Cardiac muscle cell (in vitro differentiated cells and primary cell): ENCODE data around the gene ANKRD12. TPM values are rescaled to one million over a fixed set of nuclear protein-coding genes. Genes with fewer than 3 reads are reported as not detected.

Experiments
- DNase-seq, 2 donors: peaks; one replicate each; pipeline versions ENCODE4 v3.0.0 to v3.0.0-alpha.2; 2010 to 2017; ENCODE audit warnings: low read depth in 1 of 2, low spot score in 1 of 2
- H3K27ac ChIP-seq: fragments of 200-600 bp; sonication (generic); 2 replicates; pipeline ENCODE4 v1.5.1; 2016
- H3K27me3 ChIP-seq: fragments of 200-600 bp; sonication (generic); 2 replicates; pipeline ENCODE4 v1.6.0; 2016; ENCODE audit warnings: control low read depth
- H3K36me3 ChIP-seq: fragments of 200-600 bp; sonication (generic); 2 replicates; pipeline ENCODE4 v1.5.1; 2016; ENCODE audit warnings: control low read depth
- H3K4me1 ChIP-seq: fragments of 200-600 bp; sonication (generic); 2 replicates; pipeline ENCODE4 v1.8.1; 2017; ENCODE audit warnings: low read depth, mild to moderate bottlenecking, mixed run types
- H3K4me3 ChIP-seq: fragments of 200-600 bp; sonication (generic); 2 replicates; pipeline ENCODE4 v1.5.1; 2016; ENCODE audit warnings: mild to moderate bottlenecking
- H3K9me3 ChIP-seq: fragments of 200-600 bp; sonication (generic); 2 replicates; pipeline ENCODE4 v1.5.1; 2017; ENCODE audit warnings: low read depth, mild to moderate bottlenecking, control low read depth
- polyA plus RNA-seq: library from polyadenylated mRNA; unstranded; fragments of >200 nt; fragmentation: Nextera tagmentation; extraction: Ambion mirVana; gene quantifications from 2 replicates; pipeline ENCODE4 v1.2.1, GENCODE V29; 2016
- total RNA-seq: library from RNA; depleted of rRNA; stranded (reverse); fragments of >200 nt; gene quantifications from 2 replicates; pipeline ENCODE4 v1.2.3, GENCODE V29; 2016
- TF ChIP-seq, protein P1 (sequence below): IDR thresholded peaks from 2 replicates; pipeline ENCODE4 v1.5.1; 2012; ENCODE audit warnings: low read depth, mild to moderate bottlenecking, low read length

ANKRD12 gene
- total and polyA plus RNA-seq, 2 experiments from 2014 or later, result 21.5 to 88.8 TPM

DNA sequence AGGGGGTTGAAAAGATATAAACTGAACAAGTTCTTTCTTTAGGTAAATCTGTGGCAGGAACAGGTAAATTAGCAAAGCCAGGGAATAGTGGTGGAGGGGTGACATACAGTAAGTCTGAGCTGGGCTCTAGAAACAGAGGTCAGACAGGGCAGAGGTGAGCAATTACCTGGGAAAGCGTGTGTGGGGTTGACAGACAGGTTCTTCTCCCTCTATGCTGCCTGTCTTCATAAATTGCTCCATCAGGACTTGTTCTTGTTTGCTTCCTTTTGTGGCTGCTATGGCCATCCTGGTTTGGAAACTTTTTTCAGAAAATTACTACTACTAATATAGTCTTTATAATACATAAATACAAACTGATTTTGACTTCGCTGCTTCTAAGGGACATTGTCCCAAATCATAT is 3.4 kb upstream of the ANKRD12 start:
- Histone ChIP-seq H3K4me3 (no peak overlapping the region), H3K4me1 (no peaks in the 10 kb centered on the region), H3K36me3 (peaks cover 50% of the 10 kb centered on the region), H3K9me3 (no peaks in the 10 kb centered on the region), H3K27ac (no peak overlapping the region), H3K27me3 (no peaks in the 10 kb centered on the region)
- no peak for DNase-seq
- TF ChIP-seq, protein P1, sequence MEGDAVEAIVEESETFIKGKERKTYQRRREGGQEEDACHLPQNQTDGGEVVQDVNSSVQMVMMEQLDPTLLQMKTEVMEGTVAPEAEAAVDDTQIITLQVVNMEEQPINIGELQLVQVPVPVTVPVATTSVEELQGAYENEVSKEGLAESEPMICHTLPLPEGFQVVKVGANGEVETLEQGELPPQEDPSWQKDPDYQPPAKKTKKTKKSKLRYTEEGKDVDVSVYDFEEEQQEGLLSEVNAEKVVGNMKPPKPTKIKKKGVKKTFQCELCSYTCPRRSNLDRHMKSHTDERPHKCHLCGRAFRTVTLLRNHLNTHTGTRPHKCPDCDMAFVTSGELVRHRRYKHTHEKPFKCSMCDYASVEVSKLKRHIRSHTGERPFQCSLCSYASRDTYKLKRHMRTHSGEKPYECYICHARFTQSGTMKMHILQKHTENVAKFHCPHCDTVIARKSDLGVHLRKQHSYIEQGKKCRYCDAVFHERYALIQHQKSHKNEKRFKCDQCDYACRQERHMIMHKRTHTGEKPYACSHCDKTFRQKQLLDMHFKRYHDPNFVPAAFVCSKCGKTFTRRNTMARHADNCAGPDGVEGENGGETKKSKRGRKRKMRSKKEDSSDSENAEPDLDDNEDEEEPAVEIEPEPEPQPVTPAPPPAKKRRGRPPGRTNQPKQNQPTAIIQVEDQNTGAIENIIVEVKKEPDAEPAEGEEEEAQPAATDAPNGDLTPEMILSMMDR, result no peak

DNA sequence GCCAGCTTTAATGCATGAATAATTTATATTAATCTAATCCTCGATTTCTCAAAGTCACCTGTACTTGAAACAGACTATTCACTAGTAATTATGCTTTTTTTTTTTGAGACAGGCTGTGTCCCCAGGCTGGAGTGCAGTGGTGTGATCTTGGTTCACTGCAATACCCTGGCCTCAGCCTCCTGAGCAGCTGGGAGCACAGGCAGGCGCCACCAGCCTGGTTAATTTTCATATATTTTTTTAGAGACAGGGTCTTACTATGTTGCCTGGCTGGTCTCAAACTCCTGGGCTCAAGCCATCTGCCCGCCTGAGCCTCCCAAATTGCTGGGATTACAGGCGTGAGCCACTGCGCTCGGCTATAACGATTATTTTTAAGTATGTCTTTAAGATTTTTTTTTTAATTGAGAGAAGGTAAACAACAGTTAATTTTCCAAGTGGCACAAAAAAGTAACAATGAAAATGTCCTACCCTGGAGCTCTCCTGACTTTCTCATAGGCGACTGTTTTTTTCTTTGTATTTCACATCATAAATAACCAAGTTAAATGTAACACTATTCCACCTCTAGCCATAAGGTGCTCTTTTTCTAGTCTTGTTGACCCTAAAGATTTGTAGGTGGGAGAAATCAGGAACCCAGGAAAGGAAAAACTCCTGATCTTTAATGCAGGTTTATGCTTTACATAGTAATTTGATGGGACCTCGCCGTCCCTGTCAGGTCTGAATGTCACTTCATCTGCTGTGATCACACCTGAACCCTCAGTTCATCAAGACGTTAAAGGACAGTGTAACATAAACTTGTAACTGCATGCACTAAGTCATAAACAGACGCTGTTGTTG is 1.3 kb upstream of the ANKRD12 start:
- TF ChIP-seq, protein P1, result no peak
- no peaks in the 10 kb centered on the region for H3K9me3 ChIP-seq
- DNase-seq, result no peak

DNA sequence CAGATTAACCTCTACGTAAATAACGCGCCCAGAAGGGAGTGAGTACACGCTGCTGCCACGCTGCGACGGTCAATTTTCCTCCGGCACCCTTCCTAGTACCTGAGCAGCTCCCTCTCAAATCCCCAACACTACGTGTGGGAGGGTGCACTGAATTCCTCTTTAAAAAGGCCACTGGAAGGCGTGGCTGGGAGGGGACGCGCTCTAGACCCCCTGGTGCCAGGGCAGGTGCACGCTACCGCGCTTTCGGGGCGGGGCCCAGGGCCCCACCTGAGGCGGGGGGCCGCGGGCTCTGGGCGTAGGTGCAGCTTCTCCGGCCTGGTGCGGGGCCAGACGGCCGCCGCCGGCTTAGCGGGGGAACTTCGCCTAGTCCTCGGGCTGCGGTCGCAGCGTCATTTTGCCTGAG is 668 bp upstream of the ANKRD12 start:
- peak overlapping the region; percentile 94 for H3K27ac ChIP-seq
- H3K4me3 ChIP-seq, result peak overlapping the region; percentile 49
- DNase-seq, result peak in 1 of 2 donors; percentile 33
- TF ChIP-seq, protein P1, result no peak
- H3K4me1 ChIP-seq, result no peaks in the 10 kb centered on the region
- H3K36me3 ChIP-seq, result peaks cover 24% of the 10 kb centered on the region
- no peaks in the 10 kb centered on the region for H3K9me3 ChIP-seq
- H3K27me3 ChIP-seq, result no peaks in the 10 kb centered on the region

More for the DNA sequence above, 1.3 kb upstream of the ANKRD12 start:
- Histone ChIP-seq H3K4me3 (peak overlapping the region; percentile 49), H3K27me3 (no peaks in the 10 kb centered on the region), H3K36me3 (peaks cover 30% of the 10 kb centered on the region), H3K4me1 (no peaks in the 10 kb centered on the region), H3K27ac (peak overlapping the region; percentile 94)

DNA sequence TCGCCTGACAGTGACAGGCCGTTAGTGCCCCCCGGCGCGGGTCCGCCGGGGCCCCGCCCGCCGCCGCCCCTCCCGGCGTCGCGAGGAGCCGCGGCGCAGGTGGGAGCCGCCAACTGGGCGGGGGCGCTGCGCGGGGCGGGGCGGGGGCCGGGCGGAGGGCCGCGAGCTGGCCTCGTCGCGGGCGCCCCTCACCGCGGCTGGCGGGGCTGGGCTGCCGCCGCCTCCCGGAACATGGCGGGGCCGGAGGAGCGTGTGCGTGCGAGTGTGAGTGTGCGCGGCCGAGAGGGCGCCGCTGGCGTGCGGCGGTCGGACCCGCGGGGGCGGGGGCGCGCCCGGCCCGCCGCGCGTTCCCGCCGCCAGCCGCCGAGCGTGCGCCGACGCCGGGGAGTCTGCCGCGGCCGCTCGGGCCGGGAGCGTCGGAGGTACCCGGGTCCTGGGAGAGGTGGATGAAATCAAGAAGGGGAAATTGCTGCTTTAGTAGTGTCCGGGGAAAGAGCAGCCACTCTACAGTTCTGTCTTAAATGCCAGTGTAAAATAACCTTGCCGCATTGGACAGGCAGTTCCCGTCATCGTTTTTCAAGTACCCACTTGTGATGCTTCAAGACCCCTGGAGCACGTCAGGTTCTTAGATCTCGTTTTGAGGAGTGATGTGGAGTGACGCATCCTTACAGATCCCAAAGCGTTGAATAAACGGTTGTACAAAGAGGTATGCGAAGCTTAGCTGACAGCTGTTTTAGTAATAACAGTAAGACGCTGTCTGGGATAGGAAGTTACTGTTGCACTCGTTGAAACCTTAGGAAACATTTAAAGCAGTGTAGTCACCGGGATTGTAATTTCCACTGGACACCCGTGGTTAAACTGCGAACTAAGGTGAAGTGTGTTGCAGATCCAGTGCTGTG is 836 bp downstream of the ANKRD12 start:
- peaks cover 10% of the 10 kb centered on the region for H3K36me3 ChIP-seq
- H3K4me3 ChIP-seq, result peak overlapping the region; percentile 50
- peak overlapping the region; percentile 94 for H3K27ac ChIP-seq
- DNase-seq, result peak; percentile 80 to 84
- TF ChIP-seq, protein P1, result no peak
- H3K27me3 ChIP-seq, result no peaks in the 10 kb centered on the region
- H3K4me1 ChIP-seq, result no peaks in the 10 kb centered on the region
- H3K9me3 ChIP-seq, result no peaks in the 10 kb centered on the region

DNA sequence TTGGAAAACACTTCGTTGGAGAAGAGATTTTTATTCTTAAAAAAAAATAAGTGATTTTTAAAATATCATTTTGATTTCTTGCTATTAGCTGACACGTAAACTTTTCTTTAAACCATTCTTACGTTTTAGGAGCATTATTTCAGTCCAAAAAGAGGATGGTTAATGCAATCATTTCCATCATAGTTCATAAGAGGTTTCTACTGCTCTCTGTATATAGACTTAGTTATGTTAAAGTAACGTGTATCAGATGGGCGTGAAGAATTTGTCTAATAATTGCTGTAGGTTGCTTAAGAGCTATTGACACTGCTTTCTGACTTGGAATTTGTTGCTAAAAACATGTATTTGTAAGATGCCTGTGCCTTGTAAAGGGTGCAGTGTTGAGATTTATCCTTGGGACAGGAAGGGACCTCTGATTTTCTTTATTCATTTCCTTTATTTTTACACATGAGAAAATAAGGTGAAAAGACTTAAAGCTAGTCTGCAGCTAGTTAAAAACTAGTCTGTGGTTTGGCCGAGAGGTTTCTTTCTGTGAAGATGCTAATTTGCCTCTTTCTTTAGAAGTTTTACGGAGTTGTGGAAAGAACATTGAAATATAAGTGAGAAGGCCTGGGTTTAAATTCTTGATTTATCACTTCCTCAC is 2.9 kb downstream of the ANKRD12 start:
- Histone ChIP-seq H3K4me1 (no peaks in the 10 kb centered on the region), H3K27me3 (no peaks in the 10 kb centered on the region), H3K9me3 (no peaks in the 10 kb centered on the region), H3K36me3 (no peaks in the 10 kb centered on the region), H3K4me3 (no peak overlapping the region), H3K27ac (no peak overlapping the region)
- TF ChIP-seq, protein P1, result no peak
- no peak for DNase-seq
